ENCODE measurements around the gene MYO18B. TPM values are rescaled to one million over a fixed set of nuclear protein-coding genes. Genes with fewer than 3 reads are reported as not detected.

The MYO18B gene
- total RNA-seq, 2 donors from 2014 or later: 0.03 TPM; not detected in 1

- intact Hi-C loops (cut with DNase I, micrococcal nuclease): loop anchor here in 1 of 2 donors (10.0 kb wide), 1 partner anchor 287 kb away; no protein-coding TSS in a partner anchor
- no peak for ATAC-seq
- DNase-seq: no peak
Observed at GRCh38 chr22:25762147-25762546, 20.2 kb downstream of the MYO18B start.

GRCh38 chr22:25763239-25763777 lies 21.3 kb downstream of the MYO18B start:
- intact Hi-C loops (cut with DNase I, micrococcal nuclease): loop anchor here in 1 of 2 donors (10.0 kb wide), 1 partner anchor 289 kb away; no protein-coding TSS in a partner anchor
- ATAC-seq: no peak
- no peak for DNase-seq

- intact Hi-C loops (cut with DNase I, micrococcal nuclease): loop anchor here in 1 of 2 donors (10.0 kb wide), 1 partner anchor 290 kb away; no protein-coding TSS in a partner anchor
- DNase-seq (no peak), ATAC-seq (no peak)
Observed at GRCh38 chr22:25764270-25765015, 22.5 kb downstream of the MYO18B start.

GRCh38 chr22:25765016-25765367 lies 23.0 kb downstream of the MYO18B start:
- ATAC-seq (no peak), DNase-seq (no peak)
- intact Hi-C loops (cut with DNase I, micrococcal nuclease): loop anchor here in 1 of 2 donors (10.0 kb wide), 1 partner anchor 290 kb away; no protein-coding TSS in a partner anchor

GRCh38 chr22:25765801-25766200 lies 23.8 kb downstream of the MYO18B start:
- intact Hi-C loops (cut with DNase I, micrococcal nuclease): loop anchor here in 1 of 2 donors (10.0 kb wide), 1 partner anchor 291 kb away; no protein-coding TSS in a partner anchor
- ATAC-seq: no peak

GRCh38 chr22:25766418-25766817 lies 24.4 kb downstream of the MYO18B start:
- ATAC-seq (no peak), DNase-seq (no peak)
- intact Hi-C loops (cut with DNase I, micrococcal nuclease): loop anchor here in 1 of 2 donors (10.0 kb wide), 1 partner anchor 292 kb away; no protein-coding TSS in a partner anchor

More at GRCh38 chr22:25765801-25766200, 23.8 kb downstream of the MYO18B start:
- no peak for DNase-seq

- ATAC-seq: no peak
- no peak for DNase-seq
Observed at GRCh38 chr22:25770333-25770732, 28.3 kb downstream of the MYO18B start.

GRCh38 chr22:25772288-25772687 lies 30.3 kb downstream of the MYO18B start:
- intact Hi-C loops (cut with DNase I, micrococcal nuclease): loop anchor here in 1 of 2 donors (5.0 to 10.0 kb wide), 2 partner anchors 310 to 563 kb away; no protein-coding TSS in a partner anchor
- no peak for ATAC-seq
- no peak for DNase-seq

More at GRCh38 chr22:25770333-25770732, 28.3 kb downstream of the MYO18B start:
- intact Hi-C loops (cut with DNase I, micrococcal nuclease): loop anchor here in 1 of 2 donors (5.0 to 10.0 kb wide), 2 partner anchors 308 to 564 kb away; no protein-coding TSS in a partner anchor

- no peak for DNase-seq
- no peak for ATAC-seq
- intact Hi-C loops (cut with DNase I, micrococcal nuclease): loop anchor here in 1 of 2 donors (5.0 to 10.0 kb wide), 2 partner anchors 312 to 560 kb away; no protein-coding TSS in a partner anchor
Observed at GRCh38 chr22:25774575-25775026, 32.6 kb downstream of the MYO18B start.

GRCh38 chr22:25775531-25775930 lies 33.5 kb downstream of the MYO18B start:
- ATAC-seq: no peak
- intact Hi-C loops (cut with DNase I, micrococcal nuclease): loop anchor here in 1 of 2 donors (10.0 kb wide), 1 partner anchor 559 kb away; no protein-coding TSS in a partner anchor

GRCh38 chr22:25777411-25777810 lies 35.4 kb downstream of the MYO18B start:
- no peak for ATAC-seq
- intact Hi-C loops (cut with DNase I, micrococcal nuclease): loop anchor here in 1 of 2 donors (10.0 kb wide), 1 partner anchor 557 kb away; no protein-coding TSS in a partner anchor
- no peak for DNase-seq

More at GRCh38 chr22:25775531-25775930, 33.5 kb downstream of the MYO18B start:
- DNase-seq: no peak

GRCh38 chr22:25777870-25778269 lies 35.9 kb downstream of the MYO18B start:
- DNase-seq (no peak), ATAC-seq (peak; percentile 67)
- intact Hi-C loops (cut with DNase I, micrococcal nuclease): loop anchor here in 1 of 2 donors (10.0 kb wide), 1 partner anchor 557 kb away; no protein-coding TSS in a partner anchor

- intact Hi-C loops (cut with DNase I, micrococcal nuclease): loop anchor here in 1 of 2 donors (10.0 kb wide), 1 partner anchor 555 kb away; no protein-coding TSS in a partner anchor
- ATAC-seq: no peak
- DNase-seq: no peak
Observed at GRCh38 chr22:25779426-25779825, 37.4 kb downstream of the MYO18B start.

- no peak for DNase-seq
- intact Hi-C loops (cut with DNase I, micrococcal nuclease): loop anchor here in 1 of 2 donors (10.0 kb wide), 1 partner anchor 555 kb away; no protein-coding TSS in a partner anchor
- no peak for ATAC-seq
Observed at GRCh38 chr22:25779890-25780289, 37.9 kb downstream of the MYO18B start.

GRCh38 chr22:25780673-25781072 lies 38.7 kb downstream of the MYO18B start:
- DNase-seq (no peak), ATAC-seq (no peak)
- intact Hi-C loops (cut with DNase I, micrococcal nuclease): no loop called here

- intact Hi-C loops (cut with DNase I, micrococcal nuclease): no loop called here
- no peak for DNase-seq
- ATAC-seq: peak; percentile 61
Observed at GRCh38 chr22:25781801-25782200, 39.8 kb downstream of the MYO18B start.

GRCh38 chr22:25782831-25783230 lies 40.8 kb downstream of the MYO18B start:
- intact Hi-C loops (cut with DNase I, micrococcal nuclease): no loop called here
- DNase-seq (no peak), ATAC-seq (no peak)

GRCh38 chr22:25783856-25784255 lies 41.9 kb downstream of the MYO18B start:
- ATAC-seq: no peak
- no peak for DNase-seq
- intact Hi-C loops (cut with DNase I, micrococcal nuclease): no loop called here

- DNase-seq: no peak
- ATAC-seq: no peak
- intact Hi-C loops (cut with DNase I, micrococcal nuclease): no loop called here
Observed at GRCh38 chr22:25786165-25786564, 44.2 kb downstream of the MYO18B start.
